DOHH2 (cell line): Measurements from ENCODE around the gene WWP2.
"Not testable (repeated sequence)": the region's sequence is repeated elsewhere in the genome, so short reads cannot be mapped to it uniquely, and the experiment has no call there.

Experiments used
- H3F3A ChIP-seq: fragments of 200-600 bp; sonication (generic), shearing (Covaris generic); 2 replicates; pipeline ENCODE4 v1.6.0; 2016; ENCODE audit warnings: antibody characterized with exemption, mild to moderate bottlenecking; ENCODE audit not compliant: control insufficient read depth, insufficient read depth
- H3K27ac ChIP-seq: fragments of 200-600 bp; sonication (generic); 2 replicates; pipeline ENCODE4 v1.5.1; 2014; ENCODE audit warnings: low read depth, mild to moderate bottlenecking, low read length, moderate library complexity
- H3K27me3 ChIP-seq: fragments of 200-600 bp; sonication (generic); 2 replicates; pipeline ENCODE4 v1.6.1; 2014; ENCODE audit warnings: mild to moderate bottlenecking, low read length, mixed read lengths; ENCODE audit not compliant: control insufficient read depth
- H3K36me3 ChIP-seq: fragments of 200-600 bp; sonication (generic); 2 replicates; pipeline ENCODE4 v1.6.1; 2014; ENCODE audit warnings: mild to moderate bottlenecking, low read length, moderate library complexity, mixed read lengths; ENCODE audit not compliant: control insufficient read depth
- H3K4me1 ChIP-seq: fragments of 200-600 bp; sonication (generic); 2 replicates; pipeline ENCODE4 v1.6.1; 2014; ENCODE audit warnings: mild to moderate bottlenecking, low read length, mixed read lengths; ENCODE audit not compliant: control insufficient read depth
- H3K4me2 ChIP-seq: fragments of 200-600 bp; sonication (generic); 2 replicates; pipeline ENCODE4 v1.6.0; 2014; ENCODE audit warnings: mild to moderate bottlenecking, low read length, moderate library complexity
- H3K4me3 ChIP-seq: fragments of 200-600 bp; sonication (generic); 2 replicates; pipeline ENCODE4 v1.5.1; 2014; ENCODE audit warnings: mild to moderate bottlenecking, low read length, mixed read lengths
- H3K79me2 ChIP-seq: fragments of 200-600 bp; sonication (generic); 2 replicates; pipeline ENCODE4 v1.6.1; 2014; ENCODE audit warnings: mild to moderate bottlenecking, low read length, mixed read lengths; ENCODE audit not compliant: control insufficient read depth
- H3K9me2 ChIP-seq: fragments of 200-600 bp; sonication (generic); replicated peaks from 2 replicates; pipeline ENCODE4 v1.6.1; 2014; ENCODE audit warnings: mild to moderate bottlenecking, low read length, mixed read lengths; ENCODE audit not compliant: control insufficient read depth
- H3K9me3 ChIP-seq: fragments of 200-600 bp; sonication (generic); 2 replicates; pipeline ENCODE4 v1.6.1; 2014; ENCODE audit warnings: antibody characterized with exemption, low read length, mixed read lengths; ENCODE audit not compliant: control insufficient read depth, insufficient read depth
- H4K20me1 ChIP-seq: fragments of 200-600 bp; sonication (generic); 2 replicates; pipeline ENCODE4 v1.6.0; 2014; ENCODE audit warnings: low read depth, mild to moderate bottlenecking, antibody characterized with exemption, low read length, moderate library complexity; ENCODE audit not compliant: control insufficient read depth, insufficient read depth
- EZH2phosphoT487 ChIP-seq: fragments of 200-600 bp; sonication (generic); IDR thresholded peaks from 2 replicates; pipeline ENCODE4 v1.6.1; 2017; ENCODE audit warnings: borderline replicate concordance, mild to moderate bottlenecking, antibody characterized with exemption, low read length, moderate library complexity, mixed read lengths
- TF ChIP-seq, protein P1 (sequence below): fragments of 200-600 bp; sonication (generic); IDR thresholded peaks from one replicate; pipeline ENCODE4 v1.5.1; 2014; ENCODE audit warnings: antibody characterized with exemption, mild to moderate bottlenecking, low read depth, low read length; ENCODE audit not compliant: poor library complexity, severe bottlenecking

WWP2 gene

DNA sequence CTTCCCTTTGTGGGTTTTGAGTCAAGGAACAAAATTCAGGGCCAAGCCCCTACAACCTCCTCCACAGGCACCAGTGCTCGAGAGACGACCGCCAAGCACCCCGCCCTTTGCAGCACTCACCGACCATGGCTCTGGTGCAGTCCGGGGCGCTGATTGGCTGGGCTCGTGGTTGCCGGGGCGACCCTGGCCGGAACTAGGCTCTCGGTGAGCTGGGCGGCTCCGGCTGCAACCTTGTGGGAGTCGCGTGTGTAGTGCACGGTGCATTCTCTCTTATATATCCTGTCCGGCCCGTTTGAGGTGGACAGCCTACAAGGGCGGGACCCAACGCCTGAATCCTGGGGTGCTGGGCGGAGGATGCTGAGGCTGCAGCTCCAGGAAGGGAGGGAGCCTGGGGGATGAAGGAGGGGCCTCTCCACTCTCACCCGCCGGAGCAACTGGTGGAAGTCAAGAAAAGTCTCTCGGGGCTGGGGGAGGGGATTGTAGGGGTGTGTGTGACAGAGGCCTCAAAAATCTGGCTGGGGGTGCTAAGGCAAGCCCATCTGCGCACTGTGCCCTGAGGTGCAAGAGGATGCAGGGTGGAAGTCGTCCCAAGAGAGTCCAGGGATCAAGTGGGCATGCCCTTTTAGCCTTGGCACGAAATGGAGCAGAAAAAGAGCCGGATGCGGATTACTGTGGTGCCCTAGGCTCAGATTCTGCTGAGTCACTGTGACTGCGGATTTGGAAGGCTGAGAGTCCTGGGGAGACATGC, 35.6 kb upstream of the WWP2 start, which contains the start of gene NQO1:
Gene NQO1 (minus strand): TSS at position 248 of the 748 bp plus-strand sequence. CDS start 121 bp downstream, at position 127.
- no peaks in the 10 kb centered on the region for H3K9me2 ChIP-seq
- H3K27me3 ChIP-seq: no peaks in the 10 kb centered on the region
- no peaks in the 10 kb centered on the region for H4K20me1 ChIP-seq
- H3K4me3 ChIP-seq: peak within 1 kb of the TSS; percentile 77
- no peak for TF ChIP-seq EZH2phosphoT487
- TF ChIP-seq, protein P1, sequence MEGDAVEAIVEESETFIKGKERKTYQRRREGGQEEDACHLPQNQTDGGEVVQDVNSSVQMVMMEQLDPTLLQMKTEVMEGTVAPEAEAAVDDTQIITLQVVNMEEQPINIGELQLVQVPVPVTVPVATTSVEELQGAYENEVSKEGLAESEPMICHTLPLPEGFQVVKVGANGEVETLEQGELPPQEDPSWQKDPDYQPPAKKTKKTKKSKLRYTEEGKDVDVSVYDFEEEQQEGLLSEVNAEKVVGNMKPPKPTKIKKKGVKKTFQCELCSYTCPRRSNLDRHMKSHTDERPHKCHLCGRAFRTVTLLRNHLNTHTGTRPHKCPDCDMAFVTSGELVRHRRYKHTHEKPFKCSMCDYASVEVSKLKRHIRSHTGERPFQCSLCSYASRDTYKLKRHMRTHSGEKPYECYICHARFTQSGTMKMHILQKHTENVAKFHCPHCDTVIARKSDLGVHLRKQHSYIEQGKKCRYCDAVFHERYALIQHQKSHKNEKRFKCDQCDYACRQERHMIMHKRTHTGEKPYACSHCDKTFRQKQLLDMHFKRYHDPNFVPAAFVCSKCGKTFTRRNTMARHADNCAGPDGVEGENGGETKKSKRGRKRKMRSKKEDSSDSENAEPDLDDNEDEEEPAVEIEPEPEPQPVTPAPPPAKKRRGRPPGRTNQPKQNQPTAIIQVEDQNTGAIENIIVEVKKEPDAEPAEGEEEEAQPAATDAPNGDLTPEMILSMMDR: no peak
- peak within 1 kb of the TSS; percentile 39 for H3K27ac ChIP-seq
- no peaks in the 10 kb centered on the region for H3K9me3 ChIP-seq
- H3K4me2 ChIP-seq: peak within 1 kb of the TSS; percentile 71
- peaks cover 3% of the 10 kb centered on the region; the same call in 1 of the 2 replicates for H3K79me2 ChIP-seq
- H3K4me1 ChIP-seq: peaks cover 21% of the 10 kb centered on the region
- no peaks in the 10 kb centered on the region for H3K36me3 ChIP-seq
- no peaks in the 10 kb centered on the region for H3F3A ChIP-seq

DNA sequence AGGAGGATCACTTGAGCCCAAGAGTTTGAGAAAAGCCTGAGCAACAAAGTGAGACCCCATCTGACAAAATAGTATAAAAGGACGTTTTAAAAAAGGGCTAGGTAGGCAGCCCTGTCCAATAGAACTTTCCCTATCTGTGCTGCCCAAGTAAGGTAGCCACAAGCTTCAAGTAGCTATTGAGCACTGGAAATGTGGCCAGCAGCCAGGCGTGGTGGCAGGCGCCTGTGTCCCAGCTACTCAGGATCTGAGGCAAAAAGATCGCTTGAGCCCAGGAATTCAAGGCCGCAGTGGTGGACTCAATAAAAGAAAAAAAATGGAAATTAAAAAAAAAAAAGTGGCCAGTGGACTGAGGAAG, 34.2 kb upstream of the WWP2 start:
- Histone ChIP-seq H3F3A (no peaks in the 10 kb centered on the region), H3K36me3 (no peaks in the 10 kb centered on the region), H3K9me3 (no peaks in the 10 kb centered on the region), H3K27ac (no peak overlapping the region), H4K20me1 (no peaks in the 10 kb centered on the region), H3K4me1 (peaks cover 21% of the 10 kb centered on the region), H3K4me3 (no peak overlapping the region), H3K9me2 (no peaks in the 10 kb centered on the region), H3K27me3 (no peaks in the 10 kb centered on the region), H3K79me2 (peaks cover 3% of the 10 kb centered on the region; the same call in 1 of the 2 replicates), H3K4me2 (no peak overlapping the region)
- TF ChIP-seq EZH2phosphoT487: no peak
- TF ChIP-seq, protein P1: no peak

DNA sequence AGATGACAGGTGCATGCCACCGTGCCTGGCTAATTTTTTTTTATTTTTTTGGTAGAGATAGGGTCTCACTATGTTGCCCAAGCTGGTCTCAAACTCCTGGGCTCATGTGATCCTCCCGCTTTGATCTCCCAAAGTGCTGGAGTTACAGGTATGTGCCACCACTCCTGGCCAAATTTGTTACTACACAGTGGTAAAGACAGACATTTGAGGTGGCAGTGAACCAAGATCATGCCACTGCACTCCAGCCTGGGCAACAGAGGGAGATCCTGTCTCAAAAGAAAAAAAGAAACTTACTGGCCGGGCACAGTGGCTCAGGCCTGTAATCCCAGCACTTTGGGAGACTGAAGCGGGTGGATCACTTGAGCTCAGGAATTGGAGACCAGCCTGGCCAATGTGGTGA, 33.1 kb upstream of the WWP2 start:
- H3K27me3 ChIP-seq, H3K4me3 ChIP-seq, H3K79me2 ChIP-seq, H3K27ac ChIP-seq, H3F3A ChIP-seq, H3K4me2 ChIP-seq, H3K9me3 ChIP-seq, H4K20me1 ChIP-seq, H3K36me3 ChIP-seq, H3K9me2 ChIP-seq: not testable (repeated sequence)
- H3K4me1 ChIP-seq: peaks cover 21% of the 10 kb centered on the region

DNA sequence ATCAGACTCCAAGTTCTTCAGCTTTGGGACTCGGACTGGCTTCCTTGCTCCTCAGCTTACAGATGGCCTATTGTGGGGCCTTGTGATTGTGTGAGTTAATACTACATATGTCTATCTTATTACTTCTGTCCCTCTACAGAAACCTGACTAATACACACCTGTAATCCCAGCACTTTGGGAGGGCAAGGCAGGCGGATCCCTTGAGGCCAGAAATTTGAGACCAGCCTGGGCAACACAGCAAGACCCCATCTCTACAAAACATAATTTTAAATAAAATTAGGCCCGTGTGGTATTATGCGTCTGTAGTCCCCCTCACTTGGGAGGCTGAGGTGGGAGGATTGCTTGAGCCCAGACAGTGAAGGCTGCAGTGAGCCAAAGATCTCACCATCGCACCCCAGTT, 30.9 kb upstream of the WWP2 start:
- not testable (repeated sequence) for H3K4me3 ChIP-seq, H3F3A ChIP-seq, H3K79me2 ChIP-seq

More for the DNA sequence above, 30.9 kb upstream of the WWP2 start:
- H3K27me3 ChIP-seq, H4K20me1 ChIP-seq, H3K4me1 ChIP-seq, H3K36me3 ChIP-seq, H3K27ac ChIP-seq, H3K4me2 ChIP-seq, H3K9me3 ChIP-seq, H3K9me2 ChIP-seq: not testable (repeated sequence)
